Measurements from ENCODE around the gene DOK4. TPM values are rescaled to one million over a fixed set of nuclear protein-coding genes. Genes with fewer than 3 reads are reported as not detected.

The DOK4 gene
- total RNA-seq, 4 donors from 2014 or later = 57.9 to 312 (median 143) TPM

DNA sequence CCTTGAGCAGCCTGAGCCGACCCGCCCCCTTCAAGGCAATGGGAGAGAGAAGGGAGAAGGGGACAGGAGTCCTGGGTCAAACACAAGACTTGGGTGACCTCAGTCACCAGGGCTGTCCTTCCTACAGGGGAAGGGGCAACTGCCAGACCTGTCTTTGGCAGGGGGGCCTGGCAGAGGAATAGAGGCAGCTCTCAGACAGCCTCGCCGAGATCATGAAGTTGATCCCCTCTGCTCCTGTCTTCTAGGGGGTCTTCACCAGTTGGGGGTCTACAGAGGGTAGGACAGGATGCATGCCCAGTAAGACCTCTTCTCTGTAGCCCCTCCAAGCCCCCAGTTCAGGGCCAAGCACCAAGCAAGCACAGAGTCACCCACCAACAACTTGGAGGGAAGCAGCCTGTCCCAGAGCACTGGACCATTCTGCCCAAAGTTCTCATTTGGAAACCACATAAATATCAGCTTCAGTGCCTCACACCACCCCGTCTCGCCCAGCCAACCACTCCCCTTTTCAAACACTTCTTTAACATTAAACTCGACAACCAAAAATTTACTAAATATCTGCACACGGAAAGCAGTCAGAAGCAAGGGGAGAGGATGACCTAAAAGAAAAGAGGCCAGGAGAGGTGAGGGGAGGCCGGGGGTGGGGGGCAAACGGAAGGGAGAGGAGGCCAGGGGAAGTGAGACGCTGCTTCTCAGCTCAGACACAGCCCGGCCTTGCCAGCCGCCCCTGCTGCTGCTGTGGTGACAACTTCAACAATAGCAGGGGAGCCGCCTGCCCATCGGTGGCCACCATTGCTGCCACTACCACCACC lies 7.7 kb downstream of the DOK4 start:
- no peak for DNase-seq
- in situ Hi-C loops (cut with MboI; ENCODE audit: low pct_ligation_motif_present in 1 of 4, low pct_unique_long_range_greater_than_20kb in 1 of 4, low sequenced_read_pairs in 3 of 4) (no loop called here), intact Hi-C loops (cut with DNase I; ENCODE audit: low total_unique reads) (no loop called here)
- 18 to 41% methylated on average over 5 to 15 of the region's 15 CpGs for WGBS, 2 donors (ENCODE audit: low coverage in 1 of 2)
- Histone ChIP-seq H3K4me1 (peaks cover 15 to 34% (median 24%) of the 10 kb centered on the region in 4 donors), H3K36me3 (no peaks in the 10 kb centered on the region), H3K27me3 (no peaks in the 10 kb centered on the region), H3K4me3 (peak overlapping the region; percentile 2 to 48 (median 31)), H3K9me3 (no peaks in the 10 kb centered on the region), H3K27ac (peak overlapping the region; percentile 86 to 89 (median 88))
- TF ChIP-seq EP300 (IDR thresholded peaks at IDR 0.05; ENCODE audit: low read depth) (no peak), CTCF (IDR thresholded peaks at IDR 0.05) (no peak), POLR2AphosphoS5 (IDR thresholded peaks at IDR 0.05) (no peak), POLR2A (IDR thresholded peaks at IDR 0.05) (no peak)

DNA sequence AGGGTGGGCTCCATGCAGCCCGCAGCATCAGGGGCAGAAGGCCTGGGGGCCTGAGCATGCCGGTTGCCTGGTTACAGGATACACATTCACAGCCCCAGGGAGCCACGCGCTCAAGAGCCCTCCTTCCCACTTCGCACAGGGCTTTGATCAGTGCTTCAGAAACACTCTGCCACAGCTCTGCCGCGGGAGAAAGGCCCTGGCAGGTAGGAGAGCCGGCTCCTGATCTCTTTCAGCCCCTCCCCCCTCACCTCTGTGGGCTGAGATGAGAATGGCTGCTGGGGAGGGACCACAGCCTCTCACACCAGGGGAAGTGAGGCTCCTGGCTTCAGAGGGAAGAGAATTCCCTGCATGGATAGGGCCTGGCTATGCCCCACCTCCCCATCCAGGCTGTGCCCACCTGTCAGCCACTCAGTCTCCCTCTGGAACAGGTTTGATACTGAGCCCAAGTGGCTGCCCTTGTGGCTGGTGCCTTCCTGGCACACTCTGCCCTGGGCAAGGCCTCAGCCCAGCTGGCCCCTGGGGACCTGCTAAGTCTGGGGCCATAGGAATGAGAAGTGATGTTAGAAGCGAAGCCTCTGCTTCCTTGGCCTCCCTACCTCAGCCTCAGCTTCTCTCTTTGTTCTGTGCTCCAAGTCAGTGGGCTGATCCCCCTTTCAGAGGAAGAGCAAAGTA lies 8.6 kb downstream of the DOK4 start:
- no peaks in the 10 kb centered on the region for H3K27me3 ChIP-seq
- H3K4me1 ChIP-seq = peaks cover 15 to 34% (median 24%) of the 10 kb centered on the region in 4 donors
- in situ Hi-C loops (cut with MboI; ENCODE audit: low pct_ligation_motif_present in 1 of 4, low pct_unique_long_range_greater_than_20kb in 1 of 4, low sequenced_read_pairs in 3 of 4) = no loop called here
- no peak overlapping the region for H3K4me3 ChIP-seq
- intact Hi-C loops (cut with DNase I; ENCODE audit: low total_unique reads) = no loop called here
- TF ChIP-seq EP300 (IDR thresholded peaks at IDR 0.05; ENCODE audit: low read depth) (no peak), POLR2A (IDR thresholded peaks at IDR 0.05) (no peak), CTCF (IDR thresholded peaks at IDR 0.05) (no peak), POLR2AphosphoS5 (IDR thresholded peaks at IDR 0.05) (no peak)
- no peaks in the 10 kb centered on the region for H3K9me3 ChIP-seq
- H3K36me3 ChIP-seq = no peaks in the 10 kb centered on the region
- no peak overlapping the region for H3K27ac ChIP-seq
- DNase-seq = no peak
- 72% methylated on average over 9 of the region's 9 CpGs; no CpG with 5 or more reads in 1 of the 2 donors for WGBS, 2 donors (ENCODE audit: low coverage in 1 of 2)

- no peak for DNase-seq
- 90% methylated on average over 6 of the region's 6 CpGs; no CpG with 5 or more reads in 1 of the 2 donors for WGBS, 2 donors (ENCODE audit: low coverage in 1 of 2)
- Histone ChIP-seq H3K27me3 (no peaks in the 10 kb centered on the region), H3K36me3 (no peaks in the 10 kb centered on the region), H3K27ac (no peak overlapping the region), H3K4me1 (peaks cover 15 to 41% (median 28%) of the 10 kb centered on the region in 4 donors), H3K4me3 (no peak overlapping the region), H3K9me3 (no peaks in the 10 kb centered on the region)
- intact Hi-C loops (cut with DNase I; ENCODE audit: low total_unique reads) = no loop called here
- in situ Hi-C loops (cut with MboI; ENCODE audit: low pct_ligation_motif_present in 1 of 4, low pct_unique_long_range_greater_than_20kb in 1 of 4, low sequenced_read_pairs in 3 of 4) = no loop called here
- TF ChIP-seq POLR2A (IDR thresholded peaks at IDR 0.05) = no peak
- TF ChIP-seq EP300 (IDR thresholded peaks at IDR 0.05; ENCODE audit: low read depth) = no peak
- no peak for TF ChIP-seq CTCF (IDR thresholded peaks at IDR 0.05)
- no peak for TF ChIP-seq POLR2AphosphoS5 (IDR thresholded peaks at IDR 0.05)
Measured at GRCh38 chr16:57476546-57477410, 9.5 kb downstream of the DOK4 start.

All from transverse colon (tissue), 4 donors.